Stimulated activated CD4-positive, alpha-beta T cell treated with anti-CD3 and anti-CD28 coated beads, TNF-alpha, amount 100 ng/mL, for 4 hours (primary cell): ENCODE data around the gene ACAN.

Experiments used
- DNase-seq, 3 experiments: peaks; one replicate each; pipeline ENCODE4 v3.0.0-alpha.2; 2020; ENCODE audit warnings: low read depth in 3 of 3

ACAN gene

DNA sequence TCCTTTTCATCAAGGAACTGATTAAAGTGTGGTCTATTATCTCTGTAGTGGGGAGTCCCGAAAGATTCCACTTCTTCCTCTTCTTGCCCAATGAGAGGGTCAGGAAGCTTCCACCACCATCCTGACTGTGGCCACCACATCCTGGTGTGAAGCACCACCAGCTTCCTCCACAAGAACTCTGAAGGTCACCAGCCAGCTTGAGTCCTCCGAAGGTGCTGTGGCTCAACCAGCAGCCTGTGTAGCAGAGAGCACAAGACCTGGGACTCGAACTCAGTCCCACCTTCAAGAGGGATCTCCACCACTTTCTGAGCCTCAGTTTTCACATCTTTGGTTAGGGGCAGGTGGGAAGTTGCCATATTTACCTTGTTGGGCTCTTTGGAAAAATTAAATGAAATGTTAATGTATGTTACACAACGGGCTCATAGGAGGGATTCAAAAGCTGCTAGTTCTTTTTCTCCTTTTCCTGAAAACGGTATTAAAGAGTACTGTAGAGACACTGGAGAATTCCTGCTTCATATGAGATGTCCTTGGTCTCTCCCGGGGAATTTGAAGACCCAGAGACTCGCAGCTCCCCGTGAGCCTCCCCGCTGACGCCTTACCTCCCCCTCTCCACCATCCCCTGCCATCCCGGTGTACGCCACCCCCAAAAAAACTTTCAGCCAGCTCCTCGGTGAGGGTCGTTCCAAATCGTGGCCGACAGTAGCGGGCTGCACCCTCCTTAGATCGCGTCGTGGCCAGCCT lies 816 bp upstream of the ACAN start:
- no peak for DNase-seq

DNA sequence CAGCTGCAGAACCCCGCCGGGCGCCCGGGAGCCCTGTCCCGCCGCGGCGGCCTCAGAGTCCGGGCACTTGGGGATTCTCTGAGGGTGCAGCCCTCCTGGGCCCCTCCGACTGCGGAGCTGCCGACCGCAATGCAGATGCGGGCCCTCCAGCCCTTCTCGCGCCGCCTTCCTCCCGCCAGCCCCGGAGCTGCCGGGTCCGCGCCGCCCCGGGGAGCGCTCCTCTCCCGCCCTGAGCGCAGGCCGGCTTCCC lies 320 bp upstream of the ACAN start:
- no peak for DNase-seq

DNA sequence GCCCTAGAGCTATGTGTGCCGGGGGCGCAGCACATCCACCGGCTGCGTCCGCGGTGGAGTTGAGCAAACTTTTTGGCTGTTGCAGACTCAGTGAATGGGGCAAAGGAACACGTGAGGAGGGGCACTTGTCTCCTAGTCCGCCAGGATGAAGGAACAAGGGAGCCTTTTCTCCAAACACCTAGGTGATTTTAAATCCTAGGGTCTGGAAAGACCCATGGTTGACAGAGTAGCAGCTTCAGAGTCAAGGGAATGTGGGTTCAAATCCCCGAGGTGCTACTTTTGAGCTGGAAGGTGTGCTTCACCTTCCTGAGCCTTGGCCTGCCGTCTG lies 648 bp downstream of the ACAN start:
- DNase-seq = no peak

DNA sequence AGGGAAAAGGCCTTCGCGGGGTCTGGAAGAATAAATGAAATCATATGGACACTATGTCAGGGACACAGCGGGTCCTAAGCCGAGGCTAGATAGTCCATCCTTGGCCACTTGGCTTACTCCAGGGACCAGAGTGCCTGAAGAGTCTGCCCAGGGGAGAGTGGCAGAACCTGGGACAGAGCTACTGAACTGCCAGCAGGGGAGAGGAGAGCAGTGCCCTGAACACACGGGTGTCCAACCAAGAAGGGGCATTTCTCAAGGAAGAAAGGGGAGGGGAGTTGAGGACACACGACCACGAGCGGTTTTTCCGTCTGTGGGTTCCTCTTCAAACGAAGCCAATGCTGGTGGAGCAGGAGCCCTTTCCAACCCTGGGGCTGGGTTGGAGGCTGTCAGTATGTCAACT lies 1.0 kb downstream of the ACAN start:
- no peak for DNase-seq

DNA sequence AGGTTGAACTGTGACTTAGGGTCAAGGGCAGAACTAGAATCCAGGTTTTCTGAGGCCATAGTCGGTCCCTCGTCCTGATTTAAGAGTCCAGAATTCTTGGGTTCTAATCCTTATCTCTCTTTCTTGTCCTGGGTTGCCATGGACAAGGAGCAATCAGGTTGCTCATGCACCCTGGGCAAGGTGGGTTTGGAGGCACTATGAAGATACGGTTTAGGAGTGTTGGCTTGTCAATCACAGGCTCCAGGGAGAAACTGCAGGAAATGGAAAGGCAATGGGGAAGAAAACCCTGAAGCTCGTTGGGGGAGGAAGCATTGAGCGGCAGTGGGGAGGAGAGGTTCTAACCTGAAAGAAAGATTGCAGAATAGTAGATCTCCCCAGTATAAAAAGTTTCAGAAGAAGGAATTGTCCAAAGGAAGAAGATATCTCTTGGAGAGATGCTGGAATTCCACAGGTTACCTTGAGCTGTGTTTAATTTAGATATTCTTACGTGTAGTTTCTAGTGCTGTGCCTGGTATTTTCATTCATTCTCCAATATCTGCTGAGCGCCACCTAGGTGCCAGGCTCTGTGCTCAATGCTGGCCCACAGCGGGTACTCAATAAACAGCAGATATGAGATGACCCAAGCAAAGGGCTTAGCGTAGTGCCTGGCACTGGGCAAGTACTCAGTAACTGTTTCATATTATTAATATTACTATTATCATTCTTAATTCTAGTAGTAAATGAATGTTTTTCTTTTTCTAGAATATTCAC lies 2.0 kb downstream of the ACAN start:
- no peak for DNase-seq

DNA sequence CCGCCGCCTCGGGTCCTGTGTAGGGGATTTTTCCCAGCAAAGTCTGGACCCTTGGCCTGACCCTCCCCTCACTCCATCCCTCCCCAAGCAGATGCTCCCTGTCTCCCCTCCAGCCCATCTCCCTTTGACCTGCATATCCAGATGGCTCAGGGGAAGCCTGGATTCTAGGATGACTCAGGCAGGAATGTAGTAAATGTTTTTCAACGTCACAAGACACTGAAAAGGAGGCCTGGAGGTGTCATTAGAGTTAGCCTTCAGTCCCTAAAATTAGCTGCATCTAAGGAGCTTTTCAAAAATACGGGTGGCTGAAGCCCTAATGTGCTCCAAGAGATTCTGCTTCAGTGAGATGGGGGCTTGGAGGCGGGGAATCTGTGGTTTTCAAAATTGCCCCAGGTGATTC lies 7.2 kb downstream of the ACAN start:
- DNase-seq = no peak

DNA sequence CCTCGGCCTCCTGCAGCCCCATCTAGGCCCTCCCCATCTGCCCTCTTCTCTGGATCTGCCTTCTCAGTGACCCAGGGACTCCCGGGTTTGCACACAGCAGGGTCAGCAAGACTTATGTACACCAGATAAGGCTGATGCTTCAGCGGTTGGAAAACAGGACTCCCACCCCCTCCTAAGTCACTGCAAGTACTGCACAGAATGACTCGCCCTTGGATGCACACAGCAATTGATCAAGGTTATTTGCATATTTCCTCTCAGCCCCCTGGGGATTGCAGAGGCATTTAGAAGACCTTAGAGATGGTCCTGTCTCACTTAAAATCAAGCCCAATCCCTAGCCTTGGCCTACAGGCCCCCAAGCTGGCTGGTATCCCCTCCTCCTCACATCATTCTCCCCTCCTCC lies 8.9 kb downstream of the ACAN start:
- no peak for DNase-seq

DNA sequence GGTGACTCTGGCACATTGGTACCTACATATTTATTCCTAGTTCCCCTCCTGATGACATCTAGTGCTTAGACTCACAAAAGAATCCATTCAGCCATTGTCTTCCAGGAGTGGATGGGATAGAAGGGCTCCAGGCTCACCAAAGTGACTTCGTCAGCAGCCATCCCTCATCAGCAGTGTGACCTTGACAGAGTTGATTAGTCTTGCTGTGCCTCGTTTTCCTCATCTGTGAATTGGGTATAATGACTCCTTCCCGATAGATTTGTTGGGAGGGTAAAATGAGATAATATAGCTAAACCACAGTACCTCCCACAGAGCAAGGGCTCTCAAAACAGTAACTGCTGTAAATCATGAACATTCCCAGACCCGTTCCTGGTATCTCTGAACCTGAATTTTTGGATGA lies 10.7 kb downstream of the ACAN start:
- DNase-seq = no peak

DNA sequence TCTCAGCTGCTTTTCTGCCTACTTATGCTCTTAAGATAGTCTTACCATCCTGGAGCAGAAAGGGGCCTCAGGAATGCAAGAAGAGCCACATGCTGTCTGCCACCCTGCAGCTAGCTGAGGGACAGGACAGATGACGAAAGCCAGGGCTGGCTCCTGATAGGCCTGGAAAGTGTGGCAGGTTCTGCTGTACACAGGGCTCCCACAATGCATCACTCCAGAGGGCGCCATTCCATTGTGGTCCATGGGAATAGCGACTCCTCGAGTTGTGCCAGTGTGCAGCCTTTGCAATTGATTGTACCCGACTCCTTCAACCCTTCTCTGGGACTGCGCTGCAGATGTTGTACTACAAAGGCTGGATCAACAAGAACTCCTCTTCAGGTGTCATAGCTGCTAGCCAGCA lies 11.2 kb downstream of the ACAN start:
- DNase-seq = no peak

DNA sequence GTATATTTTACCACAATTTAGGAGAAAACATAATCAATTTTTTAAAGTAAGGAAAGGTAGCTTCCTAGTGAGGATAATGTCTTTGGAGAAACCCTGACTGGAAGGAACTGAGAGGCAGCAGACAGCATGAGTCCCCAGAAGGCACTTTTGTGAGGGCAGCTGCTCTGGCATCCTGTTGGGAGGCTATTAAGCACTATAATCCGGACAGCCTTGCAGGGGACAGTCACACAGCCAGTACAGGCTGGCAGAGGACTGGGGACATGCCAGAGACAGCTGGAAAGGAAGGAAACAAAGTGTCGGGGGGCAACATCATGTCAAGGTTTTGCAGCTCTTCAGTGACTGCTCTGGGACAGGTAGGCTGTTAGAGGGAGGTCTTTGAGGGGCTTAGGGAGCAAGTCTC lies 15.7 kb downstream of the ACAN start:
- no peak for DNase-seq

DNA sequence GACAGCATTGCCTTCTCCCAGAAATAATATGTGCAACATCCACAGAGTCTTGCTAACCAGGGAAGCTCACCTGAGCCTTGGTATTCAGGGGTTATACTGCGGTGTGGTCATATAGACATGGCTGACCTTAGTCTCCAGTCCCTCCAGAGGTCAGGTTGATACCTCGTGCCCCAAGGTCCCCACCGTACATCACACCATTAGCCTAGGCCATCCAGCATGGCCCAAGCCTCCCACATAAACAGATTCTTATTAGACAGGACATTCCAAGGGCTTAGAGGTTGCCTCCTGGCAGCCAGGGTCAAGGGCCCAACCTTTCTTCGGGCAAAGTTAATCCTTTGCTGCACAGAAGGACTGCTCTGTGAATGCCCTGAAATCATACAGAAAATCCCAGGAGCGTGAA lies 18.8 kb downstream of the ACAN start:
- no peak for DNase-seq

DNA sequence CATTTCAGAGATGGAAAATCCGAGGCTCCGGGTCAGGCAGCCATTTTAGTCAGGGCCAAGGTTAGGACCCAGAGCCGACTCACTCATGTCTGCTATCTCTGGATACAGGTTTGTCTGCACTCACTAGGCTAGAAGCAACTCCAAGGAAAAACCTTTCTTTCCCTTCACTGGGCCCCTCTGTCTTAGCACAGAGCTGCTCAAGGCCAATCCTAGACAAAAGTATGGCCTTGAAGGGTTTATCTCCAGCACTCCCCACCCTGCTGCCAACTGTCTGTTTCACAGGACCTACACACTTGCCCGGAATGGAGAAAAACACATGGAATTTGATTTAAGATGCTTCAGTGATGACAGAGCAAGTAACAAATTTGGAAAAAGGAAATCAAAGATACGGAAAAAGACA lies 25.6 kb downstream of the ACAN start:
- no peak for DNase-seq

DNA sequence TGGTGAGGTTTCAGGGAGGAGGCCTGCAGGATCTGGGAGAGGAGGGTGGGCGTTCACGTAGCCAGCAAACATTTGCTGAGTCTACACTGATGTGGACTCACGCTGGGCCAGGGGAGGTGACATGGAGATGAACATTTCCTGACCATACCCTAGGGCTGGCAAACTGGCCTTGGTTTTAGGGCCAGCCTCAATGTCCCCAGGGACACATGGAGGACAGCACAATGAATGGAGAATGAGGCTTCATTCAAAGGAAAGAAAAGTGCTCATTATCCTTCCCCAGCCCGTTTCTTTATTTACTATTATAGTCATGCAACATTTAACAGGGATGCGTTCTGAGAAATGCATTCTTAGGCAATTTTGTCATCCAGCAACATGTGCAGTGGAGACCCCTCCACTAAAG lies 26.8 kb downstream of the ACAN start:
- no peak for DNase-seq

DNA sequence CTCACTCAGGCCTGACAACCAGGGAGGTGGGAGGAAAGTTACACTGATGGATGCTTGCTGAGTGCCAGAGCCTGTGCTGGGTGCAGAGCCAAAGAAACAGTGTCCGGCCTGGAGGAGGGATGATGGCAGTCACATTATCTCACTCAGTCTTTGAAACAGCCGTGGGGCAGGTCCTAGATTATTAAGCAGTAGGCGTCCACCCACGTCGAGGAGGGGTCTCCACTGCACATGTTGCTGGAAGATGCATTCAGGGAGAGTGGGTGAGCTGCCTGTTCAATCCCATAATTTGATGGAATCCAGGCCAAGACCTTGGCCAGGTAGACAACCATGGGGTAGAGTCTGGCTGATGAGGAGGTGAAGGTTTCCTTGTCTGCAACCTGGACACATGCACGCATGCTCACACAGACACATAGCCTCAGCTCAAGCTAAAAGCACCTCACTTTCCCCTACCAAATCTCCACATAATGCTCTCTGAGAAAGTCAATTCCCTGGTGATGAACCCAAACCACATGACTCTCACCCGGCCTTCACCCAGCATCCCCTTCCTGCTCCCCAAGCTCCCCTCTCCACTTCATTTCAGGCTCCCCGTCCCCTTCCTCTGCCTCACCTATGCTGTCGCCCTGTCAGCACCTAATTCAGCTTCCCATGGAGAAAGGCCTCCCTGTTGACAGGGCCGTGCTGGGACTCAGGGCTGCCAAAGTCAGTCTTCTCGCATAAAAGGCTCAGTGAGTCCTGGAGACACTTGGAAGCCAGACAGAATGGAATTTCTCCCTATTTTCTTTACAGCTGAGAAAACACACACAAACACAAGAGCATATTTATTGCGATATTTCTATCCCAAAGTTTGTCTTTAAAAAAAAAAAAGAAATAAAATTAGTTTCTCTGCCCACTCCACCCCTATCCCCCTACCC lies 29.8 kb downstream of the ACAN start:
- no peak for DNase-seq

DNA sequence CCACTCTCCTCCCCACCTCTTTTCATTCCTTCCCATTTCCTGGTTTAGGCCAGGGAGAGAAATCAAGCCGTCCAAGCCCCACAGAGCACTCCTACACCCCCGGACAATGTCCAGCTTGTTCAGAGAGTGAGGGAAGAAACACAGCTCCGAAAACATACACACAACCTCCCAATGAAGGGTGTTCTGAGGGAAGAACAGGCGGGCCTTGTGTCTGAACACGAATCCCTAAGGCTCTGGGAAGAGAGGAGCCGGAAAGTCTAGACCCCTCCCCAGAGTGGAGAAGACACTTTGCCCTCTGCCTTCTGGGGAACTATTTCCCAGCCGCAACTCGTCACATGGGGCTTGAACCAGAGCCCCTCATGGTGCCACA lies 30.5 kb downstream of the ACAN start:
- DNase-seq = no peak

DNA sequence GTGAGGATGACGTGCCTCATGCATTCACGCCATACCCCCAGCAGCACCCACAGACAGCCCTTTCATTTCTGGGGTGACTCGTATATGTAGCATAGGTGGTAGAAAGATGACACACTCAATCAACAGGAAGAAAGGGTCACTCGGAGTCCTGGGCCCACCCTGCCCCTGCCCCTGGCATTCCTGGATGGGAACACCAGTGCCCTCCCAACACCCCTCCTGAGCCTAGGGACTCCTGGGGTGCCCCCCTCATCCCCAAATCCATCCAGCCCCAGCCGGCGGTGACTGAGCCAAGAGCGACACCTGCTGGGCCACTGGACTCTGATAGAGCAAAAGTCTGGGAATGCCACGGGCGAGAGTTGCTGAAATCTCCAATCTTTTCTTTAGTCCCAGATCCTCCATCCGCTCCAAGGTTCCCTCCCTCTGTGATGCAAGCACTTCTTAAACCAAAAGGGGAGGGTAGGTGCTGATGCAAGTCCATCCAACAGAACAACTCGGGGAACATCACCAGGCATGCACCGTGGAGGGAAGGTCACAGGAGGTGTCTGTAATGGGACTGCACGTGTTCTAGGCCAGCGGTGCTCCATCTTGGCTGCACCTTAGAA lies 31.1 kb downstream of the ACAN start:
- no peak for DNase-seq

DNA sequence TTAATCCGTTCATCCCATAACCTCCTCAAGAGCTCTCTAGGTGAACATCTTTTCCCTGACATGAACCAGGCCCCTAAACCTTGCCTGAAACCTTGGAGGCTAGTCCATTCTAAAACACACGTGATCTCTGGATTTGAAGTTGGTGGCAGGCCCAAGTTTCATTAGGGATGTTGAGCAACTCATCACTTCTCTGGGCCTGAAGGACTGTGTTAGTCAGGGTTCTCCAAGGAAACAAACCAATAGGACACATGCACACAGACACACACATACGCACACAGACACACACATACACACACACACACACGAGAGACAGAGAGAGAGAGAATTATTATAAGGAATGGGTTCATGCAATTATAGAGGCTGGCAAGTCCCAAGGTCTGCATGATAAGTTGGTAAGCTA lies 31.9 kb downstream of the ACAN start:
- no peak for DNase-seq

DNA sequence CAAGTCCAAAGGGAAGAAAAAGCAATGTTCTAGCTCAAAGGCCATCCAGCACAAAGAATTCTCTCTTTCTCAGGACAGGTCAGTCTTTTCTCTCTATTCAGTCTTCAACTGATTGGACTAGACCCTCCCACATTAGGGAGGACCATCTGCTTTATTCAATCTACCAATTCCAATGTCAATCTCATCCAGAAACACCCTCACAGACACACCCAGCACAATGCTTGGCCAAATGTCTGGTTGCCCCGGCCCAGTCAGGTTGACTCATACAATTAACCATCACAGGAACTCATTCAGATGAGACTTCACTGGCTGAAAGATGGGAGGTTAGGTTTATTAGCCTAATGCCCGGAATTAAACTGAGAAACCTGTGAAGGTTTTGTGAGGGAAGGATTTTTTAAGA lies 32.4 kb downstream of the ACAN start:
- DNase-seq = no peak

DNA sequence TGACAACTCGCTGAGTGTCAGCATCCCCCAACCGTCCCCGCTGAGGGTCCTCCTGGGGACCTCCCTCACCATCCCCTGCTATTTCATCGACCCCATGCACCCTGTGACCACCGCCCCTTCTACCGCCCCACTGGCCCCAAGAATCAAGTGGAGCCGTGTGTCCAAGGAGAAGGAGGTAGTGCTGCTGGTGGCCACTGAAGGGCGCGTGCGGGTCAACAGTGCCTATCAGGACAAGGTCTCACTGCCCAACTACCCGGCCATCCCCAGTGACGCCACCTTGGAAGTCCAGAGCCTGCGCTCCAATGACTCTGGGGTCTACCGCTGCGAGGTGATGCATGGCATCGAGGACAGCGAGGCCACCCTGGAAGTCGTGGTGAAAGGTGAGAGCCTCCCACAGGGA lies 35.4 kb downstream of the ACAN start:
- no peak for DNase-seq

DNA sequence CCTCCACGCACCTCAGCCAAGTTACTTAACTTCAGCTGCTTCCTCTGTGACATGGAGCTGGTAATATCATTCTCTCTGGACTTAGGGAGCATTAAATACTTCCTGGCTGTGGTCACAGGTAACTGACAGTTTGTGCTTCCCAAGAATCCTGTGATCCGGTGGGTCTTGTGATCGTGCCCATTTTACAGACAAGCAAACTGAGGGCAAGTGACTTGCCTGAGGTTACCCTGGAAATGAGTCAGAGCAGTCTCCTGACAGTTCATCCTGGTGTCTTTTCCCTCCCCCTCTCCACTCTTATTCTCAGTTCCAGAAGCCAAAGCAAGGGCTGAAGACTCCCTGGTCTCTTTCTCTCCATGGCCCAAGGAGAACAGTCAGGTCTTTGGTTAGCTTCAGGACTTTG lies 35.9 kb downstream of the ACAN start:
- DNase-seq = no peak

DNA sequence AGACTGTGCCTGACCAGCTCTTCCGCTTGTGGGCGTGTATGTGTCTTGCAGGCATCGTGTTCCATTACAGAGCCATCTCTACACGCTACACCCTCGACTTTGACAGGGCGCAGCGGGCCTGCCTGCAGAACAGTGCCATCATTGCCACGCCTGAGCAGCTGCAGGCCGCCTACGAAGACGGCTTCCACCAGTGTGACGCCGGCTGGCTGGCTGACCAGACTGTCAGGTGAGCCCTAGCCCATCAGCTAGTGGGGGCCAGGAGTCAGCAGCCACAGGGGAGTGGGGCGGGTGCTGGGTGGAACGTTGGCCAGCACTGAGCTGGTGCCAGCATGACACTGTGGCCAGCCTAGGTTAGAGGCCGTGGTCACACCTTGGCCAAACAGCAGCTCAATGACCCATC lies 36.7 kb downstream of the ACAN start:
- no peak for DNase-seq

DNA sequence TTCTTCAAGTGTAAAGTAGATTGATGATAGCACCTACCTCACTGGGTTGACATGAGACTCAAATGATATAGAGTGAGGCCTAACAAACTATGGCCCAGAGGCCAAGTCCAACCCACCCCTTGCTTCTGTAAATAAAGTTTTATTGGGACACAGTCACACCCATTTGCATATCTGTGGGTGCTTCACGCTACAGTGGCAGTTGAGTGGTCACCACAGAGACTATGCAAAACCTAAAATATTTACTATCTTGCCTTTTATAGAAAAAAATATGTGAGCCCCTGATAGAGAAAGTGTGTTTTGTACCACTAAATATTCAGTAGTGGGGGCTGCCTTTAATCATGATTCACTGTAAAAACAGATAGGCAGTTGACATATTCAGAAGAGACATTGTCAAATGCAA lies 38.0 kb downstream of the ACAN start:
- no peak for DNase-seq

DNA sequence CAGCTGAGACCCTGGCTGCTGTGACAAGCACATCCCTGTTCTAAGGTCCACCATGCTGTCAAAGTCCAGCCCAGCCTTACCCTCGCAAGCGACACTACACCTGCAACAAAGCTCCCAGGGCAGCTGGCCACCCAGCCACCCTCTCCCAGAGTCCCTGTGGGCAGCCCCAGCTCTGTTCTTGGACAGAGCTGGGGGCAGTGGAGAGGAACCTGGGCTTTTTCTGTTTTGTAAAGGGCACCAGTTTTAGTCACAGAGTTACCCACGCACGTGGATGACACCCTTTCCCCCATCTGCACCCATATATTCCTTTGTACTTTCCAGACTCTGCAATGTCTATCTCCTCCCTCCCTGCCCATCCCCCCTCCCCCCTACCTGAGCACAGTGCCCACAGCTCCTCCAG lies 38.9 kb downstream of the ACAN start:
- DNase-seq = no peak
